ENCODE data around the gene PPIP5K1.
"Not testable (repeated sequence)": the region's sequence is repeated elsewhere in the genome, so short reads cannot be mapped to it uniquely, and the experiment has no call there.

PPIP5K1 gene

DNA sequence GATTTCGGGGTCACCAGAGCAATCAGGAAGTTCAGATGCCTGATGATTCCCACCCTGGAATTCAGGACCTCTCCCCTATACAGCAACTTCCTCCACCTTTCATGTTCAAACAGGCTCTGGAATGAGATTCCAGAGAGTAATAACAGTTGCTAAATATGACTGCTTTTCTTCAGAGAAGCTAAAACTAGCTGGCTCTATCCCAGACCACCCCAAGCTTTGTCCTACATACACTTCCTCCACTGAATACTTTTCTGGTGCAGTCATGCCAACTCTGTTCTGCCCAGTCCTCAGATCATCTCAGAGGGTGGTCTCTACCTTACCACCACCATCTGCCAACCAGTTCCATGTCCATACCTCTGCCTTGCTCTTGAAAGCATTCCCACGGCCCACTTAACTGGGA, 23.4 kb downstream of the PPIP5K1 start:
- H3K27ac ChIP-seq (replicated peaks); DNase-seq (ENCODE audit: low read depth in 1 of 2, low spot score in 1 of 2); H3K27me3 ChIP-seq (ENCODE audit: insufficient read depth, poor library complexity, severe bottlenecking); H3K4me3 ChIP-seq (replicated peaks; ENCODE audit: insufficient read depth, low read length): not testable (repeated sequence)

DNA sequence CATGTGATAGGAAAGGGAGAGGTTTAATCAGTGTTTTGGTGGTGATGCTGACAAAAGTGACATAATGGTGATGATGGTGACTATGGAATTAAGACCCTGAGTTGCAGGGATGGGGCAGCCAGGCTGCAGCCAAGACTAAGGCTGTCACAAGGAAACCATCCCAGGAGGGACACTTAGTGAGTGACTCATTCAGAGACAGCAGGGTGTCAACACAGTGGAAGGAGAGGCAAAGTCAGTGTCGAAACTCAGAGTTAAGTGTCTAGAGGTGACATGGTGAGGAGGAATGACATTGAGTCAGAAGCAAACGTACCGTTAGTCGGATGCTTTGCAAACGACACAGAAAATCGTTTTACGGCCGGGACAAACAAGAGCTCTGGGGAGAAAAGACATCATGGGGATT, 26.2 kb downstream of the PPIP5K1 start:
- H3K27ac ChIP-seq (replicated peaks); DNase-seq (ENCODE audit: low read depth in 1 of 2, low spot score in 1 of 2); H3K4me3 ChIP-seq (replicated peaks; ENCODE audit: insufficient read depth, low read length); H3K27me3 ChIP-seq (ENCODE audit: insufficient read depth, poor library complexity, severe bottlenecking): not testable (repeated sequence)

DNA sequence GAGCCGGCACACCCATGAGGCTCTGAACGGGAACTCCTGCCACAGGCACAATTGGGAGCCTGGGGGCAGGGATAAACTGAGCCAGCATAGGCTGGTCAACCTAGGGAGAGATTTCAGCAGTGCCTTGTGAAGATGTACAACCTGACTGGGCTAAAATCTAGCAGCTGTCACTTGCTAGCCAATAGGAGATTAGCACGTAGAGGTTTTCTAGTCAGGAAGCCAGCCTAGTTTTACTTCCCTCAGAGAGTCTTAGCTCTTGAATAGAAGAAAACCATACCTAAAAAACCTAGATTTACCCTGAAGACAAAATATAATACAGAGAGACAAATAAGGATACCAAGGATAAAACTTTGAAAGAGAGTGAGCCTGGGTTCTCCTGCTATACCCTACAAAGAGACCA, 27.3 kb downstream of the PPIP5K1 start:
- not testable (repeated sequence) for H3K4me3 ChIP-seq (replicated peaks; ENCODE audit: insufficient read depth, low read length); H3K27ac ChIP-seq (replicated peaks); DNase-seq (ENCODE audit: low read depth in 1 of 2, low spot score in 1 of 2); H3K27me3 ChIP-seq (ENCODE audit: insufficient read depth, poor library complexity, severe bottlenecking)

DNA sequence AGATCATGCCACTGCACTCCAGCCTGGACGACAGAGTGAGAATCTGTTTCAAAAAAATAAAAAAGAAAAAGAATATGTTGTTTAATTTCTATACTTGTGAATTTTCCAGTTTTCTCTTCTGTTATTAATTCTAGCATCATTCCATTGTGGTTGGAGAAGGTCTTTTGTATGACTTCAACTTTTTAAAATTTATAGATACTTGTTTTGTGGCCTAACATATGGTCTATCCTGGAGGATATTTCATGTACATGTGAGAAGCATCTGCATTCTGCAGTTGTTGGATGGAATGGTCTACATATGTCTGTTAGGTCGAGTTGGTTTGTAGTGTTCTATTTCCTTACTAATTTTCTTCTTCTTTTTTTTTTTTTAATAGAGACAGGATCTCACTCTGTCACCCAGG, 37.0 kb downstream of the PPIP5K1 start:
- H3K4me3 ChIP-seq (replicated peaks; ENCODE audit: insufficient read depth, low read length), result no peak overlapping the region

DNA sequence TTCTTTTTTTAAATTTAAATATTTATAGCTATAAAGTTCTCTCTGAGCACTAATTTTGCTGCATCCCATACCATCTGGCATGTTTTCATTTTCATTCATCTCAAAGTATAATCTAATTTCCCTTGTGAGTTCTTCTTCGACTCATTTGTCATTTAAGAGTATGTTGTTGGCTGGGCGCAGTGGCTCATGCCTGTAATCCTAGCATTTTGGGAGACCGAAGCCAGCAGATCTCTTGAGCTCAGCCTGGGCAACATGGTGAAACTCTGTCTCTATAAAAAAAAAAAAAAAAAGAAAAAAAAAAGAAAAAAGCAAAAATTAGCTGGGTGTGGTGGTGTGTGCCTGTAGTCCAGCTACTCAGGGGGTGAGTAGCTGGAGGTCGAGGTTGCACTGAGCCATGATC, 37.8 kb downstream of the PPIP5K1 start:
- H3K27me3 ChIP-seq (ENCODE audit: insufficient read depth, poor library complexity, severe bottlenecking), result no peaks in the 10 kb centered on the region
- no peak for TF ChIP-seq POLR2AphosphoS5 (IDR thresholded peaks at IDR 0.05; ENCODE audit: low read depth)
- TF ChIP-seq, protein P1, sequence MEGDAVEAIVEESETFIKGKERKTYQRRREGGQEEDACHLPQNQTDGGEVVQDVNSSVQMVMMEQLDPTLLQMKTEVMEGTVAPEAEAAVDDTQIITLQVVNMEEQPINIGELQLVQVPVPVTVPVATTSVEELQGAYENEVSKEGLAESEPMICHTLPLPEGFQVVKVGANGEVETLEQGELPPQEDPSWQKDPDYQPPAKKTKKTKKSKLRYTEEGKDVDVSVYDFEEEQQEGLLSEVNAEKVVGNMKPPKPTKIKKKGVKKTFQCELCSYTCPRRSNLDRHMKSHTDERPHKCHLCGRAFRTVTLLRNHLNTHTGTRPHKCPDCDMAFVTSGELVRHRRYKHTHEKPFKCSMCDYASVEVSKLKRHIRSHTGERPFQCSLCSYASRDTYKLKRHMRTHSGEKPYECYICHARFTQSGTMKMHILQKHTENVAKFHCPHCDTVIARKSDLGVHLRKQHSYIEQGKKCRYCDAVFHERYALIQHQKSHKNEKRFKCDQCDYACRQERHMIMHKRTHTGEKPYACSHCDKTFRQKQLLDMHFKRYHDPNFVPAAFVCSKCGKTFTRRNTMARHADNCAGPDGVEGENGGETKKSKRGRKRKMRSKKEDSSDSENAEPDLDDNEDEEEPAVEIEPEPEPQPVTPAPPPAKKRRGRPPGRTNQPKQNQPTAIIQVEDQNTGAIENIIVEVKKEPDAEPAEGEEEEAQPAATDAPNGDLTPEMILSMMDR (IDR thresholded peaks at IDR 0.05; ENCODE audit: insufficient read depth, low read length), result no peak
- no peak for TF ChIP-seq GABPA (IDR thresholded peaks at IDR 0.05; ENCODE audit: low read depth)
- TF ChIP-seq, protein P2, sequence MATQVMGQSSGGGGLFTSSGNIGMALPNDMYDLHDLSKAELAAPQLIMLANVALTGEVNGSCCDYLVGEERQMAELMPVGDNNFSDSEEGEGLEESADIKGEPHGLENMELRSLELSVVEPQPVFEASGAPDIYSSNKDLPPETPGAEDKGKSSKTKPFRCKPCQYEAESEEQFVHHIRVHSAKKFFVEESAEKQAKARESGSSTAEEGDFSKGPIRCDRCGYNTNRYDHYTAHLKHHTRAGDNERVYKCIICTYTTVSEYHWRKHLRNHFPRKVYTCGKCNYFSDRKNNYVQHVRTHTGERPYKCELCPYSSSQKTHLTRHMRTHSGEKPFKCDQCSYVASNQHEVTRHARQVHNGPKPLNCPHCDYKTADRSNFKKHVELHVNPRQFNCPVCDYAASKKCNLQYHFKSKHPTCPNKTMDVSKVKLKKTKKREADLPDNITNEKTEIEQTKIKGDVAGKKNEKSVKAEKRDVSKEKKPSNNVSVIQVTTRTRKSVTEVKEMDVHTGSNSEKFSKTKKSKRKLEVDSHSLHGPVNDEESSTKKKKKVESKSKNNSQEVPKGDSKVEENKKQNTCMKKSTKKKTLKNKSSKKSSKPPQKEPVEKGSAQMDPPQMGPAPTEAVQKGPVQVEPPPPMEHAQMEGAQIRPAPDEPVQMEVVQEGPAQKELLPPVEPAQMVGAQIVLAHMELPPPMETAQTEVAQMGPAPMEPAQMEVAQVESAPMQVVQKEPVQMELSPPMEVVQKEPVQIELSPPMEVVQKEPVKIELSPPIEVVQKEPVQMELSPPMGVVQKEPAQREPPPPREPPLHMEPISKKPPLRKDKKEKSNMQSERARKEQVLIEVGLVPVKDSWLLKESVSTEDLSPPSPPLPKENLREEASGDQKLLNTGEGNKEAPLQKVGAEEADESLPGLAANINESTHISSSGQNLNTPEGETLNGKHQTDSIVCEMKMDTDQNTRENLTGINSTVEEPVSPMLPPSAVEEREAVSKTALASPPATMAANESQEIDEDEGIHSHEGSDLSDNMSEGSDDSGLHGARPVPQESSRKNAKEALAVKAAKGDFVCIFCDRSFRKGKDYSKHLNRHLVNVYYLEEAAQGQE (IDR thresholded peaks at IDR 0.05; ENCODE audit: insufficient replicate concordance, low read depth), result no peak
- no peak for TF ChIP-seq SPI1 (IDR thresholded peaks at IDR 0.05; ENCODE audit: borderline replicate concordance, low read depth)
- no peak overlapping the region for H3K4me3 ChIP-seq (replicated peaks; ENCODE audit: insufficient read depth, low read length)
- no peak overlapping the region for H3K27ac ChIP-seq (replicated peaks)
- no peak for DNase-seq (ENCODE audit: low read depth in 1 of 2, low spot score in 1 of 2)

More for the DNA sequence above, 37.0 kb downstream of the PPIP5K1 start:
- no peak for DNase-seq (ENCODE audit: low read depth in 1 of 2, low spot score in 1 of 2)
- no peak overlapping the region for H3K27ac ChIP-seq (replicated peaks)
- TF ChIP-seq SPI1 (IDR thresholded peaks at IDR 0.05; ENCODE audit: borderline replicate concordance, low read depth), result no peak
- TF ChIP-seq, protein P1 (IDR thresholded peaks at IDR 0.05; ENCODE audit: insufficient read depth, low read length), result no peak
- no peak for TF ChIP-seq POLR2AphosphoS5 (IDR thresholded peaks at IDR 0.05; ENCODE audit: low read depth)
- no peak for TF ChIP-seq GABPA (IDR thresholded peaks at IDR 0.05; ENCODE audit: low read depth)
- TF ChIP-seq, protein P2 (IDR thresholded peaks at IDR 0.05; ENCODE audit: insufficient replicate concordance, low read depth), result no peak
- H3K27me3 ChIP-seq (ENCODE audit: insufficient read depth, poor library complexity, severe bottlenecking), result no peaks in the 10 kb centered on the region

All from HL-60 (cell line).